AG20443 (cell line): ENCODE measurements around the gene LYVE1.

Experiments
- DNase-seq: peaks from one replicate; pipeline ENCODE4 v3.0.0; 2012; ENCODE audit warnings: low spot score, mixed read lengths

Gene LYVE1

GRCh38 chr11:10591741-10592140 lies 23.3 kb upstream of the LYVE1 start:
- no peak for DNase-seq

- no peak for DNase-seq
These were observed 21.9 kb upstream of the LYVE1 start for GRCh38 chr11:10590218-10590915.

- DNase-seq, result no peak
These were observed 20.4 kb upstream of the LYVE1 start for GRCh38 chr11:10588904-10589303.

- DNase-seq, result no peak
These were observed 19.5 kb upstream of the LYVE1 start for GRCh38 chr11:10587995-10588394.

- no peak for DNase-seq
These were observed 18.9 kb upstream of the LYVE1 start for GRCh38 chr11:10587388-10587787.

- DNase-seq, result no peak
These were observed 15.6 kb upstream of the LYVE1 start for GRCh38 chr11:10584071-10584501.

- DNase-seq, result peak; percentile 24
These were observed 13.1 kb upstream of the LYVE1 start for GRCh38 chr11:10581481-10582019.

GRCh38 chr11:10580623-10581022 lies 12.2 kb upstream of the LYVE1 start:
- DNase-seq, result no peak

- no peak for DNase-seq
These were observed 11.2 kb upstream of the LYVE1 start for GRCh38 chr11:10579700-10580099.

GRCh38 chr11:10576035-10576398 lies 7.6 kb upstream of the LYVE1 start:
- no peak for DNase-seq

- peak; percentile 13 for DNase-seq
These were observed 7.0 kb upstream of the LYVE1 start for GRCh38 chr11:10575346-10576034.

- no peak for DNase-seq
These were observed 5.1 kb upstream of the LYVE1 start for GRCh38 chr11:10573556-10573955.

- no peak for DNase-seq
These were observed 4.6 kb upstream of the LYVE1 start for GRCh38 chr11:10573028-10573427.

GRCh38 chr11:10572533-10572932 lies 4.1 kb upstream of the LYVE1 start:
- DNase-seq, result no peak

- DNase-seq, result no peak
These were observed 1.0 kb downstream of the LYVE1 start for GRCh38 chr11:10567446-10567845.

- no peak for DNase-seq
These were observed 2.1 kb downstream of the LYVE1 start for GRCh38 chr11:10566257-10566957.

- DNase-seq, result no peak
These were observed 3.0 kb downstream of the LYVE1 start for GRCh38 chr11:10565493-10565892.

- peak; percentile 29 for DNase-seq
These were observed 3.7 kb downstream of the LYVE1 start for GRCh38 chr11:10564696-10565318.

GRCh38 chr11:10564030-10564429 lies 4.4 kb downstream of the LYVE1 start:
- DNase-seq, result no peak

GRCh38 chr11:10561947-10562346 lies 6.5 kb downstream of the LYVE1 start:
- no peak for DNase-seq

- no peak for DNase-seq
These were observed 7.2 kb downstream of the LYVE1 start for GRCh38 chr11:10561043-10561818.

GRCh38 chr11:10558288-10558687 lies 10.2 kb downstream of the LYVE1 start:
- no peak for DNase-seq
